HL-60/S4 (cell line): Measurements from ENCODE around the gene TADA2B.

Source experiments
- in situ Hi-C: fragments of 300-500 bp; cut with MboI; formaldehyde crosslinking; loops from 2 replicates; pipeline ENCODE4 v1.14.3; 2022; ENCODE audit warnings: low sequenced_read_pairs

TADA2B gene

GRCh38 chr4:7103607-7104365 lies 60.6 kb downstream of the TADA2B start:
- in situ Hi-C loops: loop anchor here (25.0 kb wide), 1 partner anchor 609 kb away; no protein-coding TSS in a partner anchor

GRCh38 chr4:7104366-7105031 lies 61.3 kb downstream of the TADA2B start:
- in situ Hi-C loops: loop anchor here (25.0 kb wide), 1 partner anchor 608 kb away; no protein-coding TSS in a partner anchor

GRCh38 chr4:7105276-7105675 lies 62.1 kb downstream of the TADA2B start:
- in situ Hi-C loops: loop anchor here (25.0 kb wide), 1 partner anchor 607 kb away; no protein-coding TSS in a partner anchor

- in situ Hi-C loops: loop anchor here (25.0 kb wide), 1 partner anchor 605 kb away; no protein-coding TSS in a partner anchor
Measured at GRCh38 chr4:7107166-7107905, 64.2 kb downstream of the TADA2B start.
